ENCODE data around the gene CNR2.
"Not testable (repeated sequence)": the region's sequence is repeated elsewhere in the genome, so short reads cannot be mapped to it uniquely, and the experiment has no call there.

Gene CNR2

GRCh38 chr1:23916209-23917131, 3.3 kb upstream of the CNR2 start:
- DNase-seq (ENCODE audit: low read depth in 1 of 2, low spot score in 1 of 2) = no peak

GRCh38 chr1:23915466-23915865, 2.3 kb upstream of the CNR2 start:
- no peak for DNase-seq (ENCODE audit: low read depth in 1 of 2, low spot score in 1 of 2)

- no peak for DNase-seq (ENCODE audit: low read depth in 1 of 2, low spot score in 1 of 2)
Observed at GRCh38 chr1:23914921-23915320, 1.8 kb upstream of the CNR2 start.

GRCh38 chr1:23911921-23912320, 1.2 kb downstream of the CNR2 start:
- no peak for DNase-seq (ENCODE audit: low read depth in 1 of 2, low spot score in 1 of 2)

- no peak for DNase-seq (ENCODE audit: low read depth in 1 of 2, low spot score in 1 of 2)
Observed at GRCh38 chr1:23910553-23911246, 2.5 kb downstream of the CNR2 start.

GRCh38 chr1:23910144-23910543, 3.0 kb downstream of the CNR2 start:
- no peak for DNase-seq (ENCODE audit: low read depth in 1 of 2, low spot score in 1 of 2)

- no peak for DNase-seq (ENCODE audit: low read depth in 1 of 2, low spot score in 1 of 2)
Observed at GRCh38 chr1:23909412-23909811, 3.8 kb downstream of the CNR2 start.

GRCh38 chr1:23908453-23909341, 4.5 kb downstream of the CNR2 start:
- DNase-seq (ENCODE audit: low read depth in 1 of 2, low spot score in 1 of 2) = no peak

GRCh38 chr1:23906731-23907130, 6.4 kb downstream of the CNR2 start:
- no peak for DNase-seq (ENCODE audit: low read depth in 1 of 2, low spot score in 1 of 2)

- DNase-seq (ENCODE audit: low read depth in 1 of 2, low spot score in 1 of 2) = no peak
Observed at GRCh38 chr1:23905461-23906025, 7.6 kb downstream of the CNR2 start.

GRCh38 chr1:23904748-23905357, 8.3 kb downstream of the CNR2 start:
- no peak for DNase-seq (ENCODE audit: low read depth in 1 of 2, low spot score in 1 of 2)

- DNase-seq (ENCODE audit: low read depth in 1 of 2, low spot score in 1 of 2) = no peak
Observed at GRCh38 chr1:23903754-23904153, 9.4 kb downstream of the CNR2 start.

GRCh38 chr1:23902321-23903278, 10.6 kb downstream of the CNR2 start:
- DNase-seq (ENCODE audit: low read depth in 1 of 2, low spot score in 1 of 2) = no peak

- DNase-seq (ENCODE audit: low read depth in 1 of 2, low spot score in 1 of 2) = not testable (repeated sequence)
Observed at GRCh38 chr1:23900017-23900416, 13.1 kb downstream of the CNR2 start.

- no peak for DNase-seq (ENCODE audit: low read depth in 1 of 2, low spot score in 1 of 2)
Observed at GRCh38 chr1:23899070-23899469, 14.1 kb downstream of the CNR2 start.

GRCh38 chr1:23897083-23897482, 16.1 kb downstream of the CNR2 start:
- DNase-seq (ENCODE audit: low read depth in 1 of 2, low spot score in 1 of 2) = no peak

- no peak for DNase-seq (ENCODE audit: low read depth in 1 of 2, low spot score in 1 of 2)
Observed at GRCh38 chr1:23896491-23896890, 16.7 kb downstream of the CNR2 start.

GRCh38 chr1:23895993-23896392, 17.2 kb downstream of the CNR2 start:
- DNase-seq (ENCODE audit: low read depth in 1 of 2, low spot score in 1 of 2) = no peak

- DNase-seq (ENCODE audit: low read depth in 1 of 2, low spot score in 1 of 2) = no peak
Observed at GRCh38 chr1:23895082-23895481, 18.1 kb downstream of the CNR2 start.

Data from activated T-helper 1 cell treated with anti-CD3 and anti-CD28 coated beads, Interleukin-2, amount 50 U/mL, for 16 hours (primary cell).